Spinal cord (tissue), 10 donors: ENCODE data around the gene SAE1. TPM values are rescaled to one million over a fixed set of nuclear protein-coding genes. Genes with fewer than 3 reads are reported as not detected.

Experiments used
- DNase-seq, 6 donors: peaks; one replicate each; pipeline versions ENCODE4 v3.0.0 to v3.0.0-alpha.2; 2013 to 2015; ENCODE audit warnings: low spot score in 6 of 6, low read depth in 4 of 6
- H3K27ac ChIP-seq: one replicate; pipeline ENCODE4 v1.5.1; 2013; ENCODE audit warnings: low read depth, low read length, control low read depth
- H3K27me3 ChIP-seq: one replicate; pipeline ENCODE4 v1.6.1; 2013; ENCODE audit warnings: low read length; ENCODE audit not compliant: control insufficient read depth, insufficient read depth
- H3K36me3 ChIP-seq: one replicate; pipeline ENCODE4 v1.6.1; 2013; ENCODE audit warnings: low read length; ENCODE audit not compliant: control insufficient read depth, insufficient read depth
- H3K4me1 ChIP-seq: one replicate; pipeline ENCODE4 v1.6.1; 2013; ENCODE audit warnings: low read length; ENCODE audit not compliant: control insufficient read depth, insufficient read depth
- H3K4me3 ChIP-seq: one replicate; pipeline ENCODE4 v1.5.1; 2013; ENCODE audit warnings: low read depth, low read length, control low read depth
- H3K9me3 ChIP-seq: one replicate; pipeline ENCODE4 v1.6.1; 2013; ENCODE audit warnings: low read length; ENCODE audit not compliant: control insufficient read depth, insufficient read depth
- WGBS: methylation state at CpG from one replicate; pipeline ENCODE4 v1.1.5; 2013; ENCODE audit warnings: missing lambda C conversion rate; ENCODE audit not compliant: insufficient coverage; 5-methylcytosine and 5-hydroxymethylcytosine counted together
- polyA plus RNA-seq, 2 donors: library from polyadenylated mRNA; unstranded; fragments of 120-200 nt; gene quantifications; one replicate each; pipeline ENCODE4 v1.2.1, GENCODE V29; 2013; ENCODE audit not compliant: insufficient read length in 2 of 2
- small RNA-seq: library from RNA; depleted of rRNA; stranded (forward); fragments of <200 nt; gene quantifications from one replicate; pipeline ENCODE3, GENCODE V24; 2014; ENCODE audit warnings: low replicate concordance
- total RNA-seq, 2 donors: library from RNA; depleted of rRNA in 1 of 2; stranded (reverse); fragments of 120-200 nt in 1 of 2; fragments of >200 nt in 1 of 2; gene quantifications; one replicate each; pipeline versions ENCODE4 v1.2.3 to v1.2.4, GENCODE V29; 2013 to 2014
- donor health status: healthy.

The SAE1 gene
- total and polyA plus RNA-seq, 4 donors: 89.8 to 121 (median 106) TPM

DNA sequence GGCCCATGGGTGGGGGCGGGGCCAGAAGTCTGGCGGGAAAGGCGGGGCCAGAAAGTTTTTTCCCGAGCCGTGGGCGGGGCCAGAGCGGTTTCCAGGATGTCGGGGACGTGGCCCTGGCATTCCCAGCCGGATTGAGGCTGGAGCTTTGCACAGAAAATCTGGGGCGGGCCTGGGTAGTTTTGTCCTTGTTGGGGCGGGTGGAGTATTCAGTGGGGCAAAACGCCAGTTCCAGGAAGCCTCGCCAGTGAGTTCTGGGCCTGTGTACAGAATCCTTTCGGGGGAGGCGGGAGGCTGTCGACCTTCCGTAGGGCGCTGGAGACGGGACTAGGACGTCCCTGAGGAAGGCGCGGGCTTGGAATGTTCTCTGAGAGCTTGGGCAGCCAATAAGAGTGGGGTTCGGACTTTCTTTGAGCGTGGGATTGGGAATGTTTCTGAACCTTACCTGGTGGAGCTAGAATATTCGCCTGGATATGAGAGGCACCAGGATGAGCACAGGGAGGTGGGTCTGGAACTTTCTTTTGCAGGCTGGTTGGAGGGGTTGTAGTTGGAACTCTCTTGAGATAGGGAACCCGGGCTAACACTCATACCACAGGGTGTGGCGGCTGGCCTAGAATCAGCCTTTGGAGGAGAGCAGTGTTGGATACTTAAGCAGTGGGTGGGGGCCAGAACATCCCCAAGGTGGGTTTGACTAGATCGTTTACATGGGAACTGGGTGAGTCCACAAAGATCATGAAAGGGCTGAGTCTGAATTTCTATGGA, 127.0 kb downstream of the SAE1 start:
- no peak for DNase-seq
- WGBS: 3% methylated on average over 27 of the region's 29 CpGs
- Histone ChIP-seq H3K27ac (peak overlapping the region; percentile 98), H3K4me3 (peak overlapping the region; percentile 90), H3K4me1 (peaks cover 27% of the 10 kb centered on the region), H3K9me3 (no peaks in the 10 kb centered on the region), H3K27me3 (no peaks in the 10 kb centered on the region), H3K36me3 (peaks cover 38% of the 10 kb centered on the region)

DNA sequence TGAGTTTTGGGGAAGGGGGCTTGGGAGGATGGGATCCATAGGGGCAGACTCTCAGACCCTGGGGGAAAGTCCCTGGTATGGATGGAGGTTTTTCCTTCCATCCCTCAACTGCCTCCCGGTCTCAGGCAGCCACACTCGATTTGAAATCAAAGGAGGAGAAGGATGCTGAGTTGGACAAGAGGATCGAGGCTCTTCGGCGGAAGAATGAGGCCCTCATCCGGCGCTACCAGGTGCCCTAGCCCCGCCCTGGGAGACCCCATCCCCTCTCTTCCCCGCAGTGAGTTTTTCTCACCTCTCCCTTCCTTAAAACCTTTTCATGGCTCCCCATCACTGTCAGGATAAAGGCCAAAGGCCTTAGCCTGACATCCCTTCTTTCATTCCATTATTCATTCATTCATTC, 127.8 kb downstream of the SAE1 start:
- no CpG with 5 or more reads among the region's 9 CpGs for WGBS
- peaks cover 27% of the 10 kb centered on the region for H3K4me1 ChIP-seq
- peak overlapping the region; percentile 98 for H3K27ac ChIP-seq
- H3K36me3 ChIP-seq: peaks cover 44% of the 10 kb centered on the region
- no peak for DNase-seq
- no peak overlapping the region for H3K4me3 ChIP-seq
- no peaks in the 10 kb centered on the region for H3K27me3 ChIP-seq
- no peaks in the 10 kb centered on the region for H3K9me3 ChIP-seq

DNA sequence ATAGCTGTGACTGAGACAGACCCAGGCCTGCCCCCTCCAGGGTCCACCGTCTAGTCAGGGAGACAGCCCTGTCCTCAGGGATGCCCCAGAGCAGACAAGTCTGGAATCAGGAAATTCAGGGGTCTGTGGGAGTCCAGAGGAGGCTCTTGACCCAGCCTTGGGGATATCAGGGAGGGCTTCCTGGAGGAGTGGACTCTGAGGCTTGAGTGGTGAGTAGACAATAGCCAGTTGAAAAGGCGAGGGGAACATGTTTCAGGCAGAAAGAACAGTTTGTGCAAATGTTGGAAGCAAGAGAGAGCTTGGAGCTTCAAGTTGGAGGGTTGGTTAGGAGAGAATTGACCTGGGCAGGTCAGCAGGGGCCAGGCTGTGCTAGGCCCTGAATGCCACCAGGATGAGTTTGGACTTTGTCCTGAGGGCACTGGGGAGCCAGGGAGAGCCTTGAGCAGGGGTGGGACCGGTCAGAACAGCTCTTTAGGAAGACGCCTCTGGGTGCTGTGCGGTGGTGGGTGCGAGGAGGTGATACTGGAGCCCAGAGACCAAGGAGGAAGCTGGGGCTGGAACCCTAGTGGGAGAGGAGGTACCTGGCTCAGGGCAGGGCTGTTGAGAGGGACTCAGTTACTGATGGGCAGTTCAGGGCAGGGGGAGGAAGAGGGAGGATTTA, 128.4 kb downstream of the SAE1 start:
- Histone ChIP-seq H3K36me3 (peaks cover 46% of the 10 kb centered on the region), H3K4me1 (peaks cover 27% of the 10 kb centered on the region), H3K9me3 (no peaks in the 10 kb centered on the region), H3K27ac (no peak overlapping the region), H3K4me3 (no peak overlapping the region), H3K27me3 (no peaks in the 10 kb centered on the region)
- WGBS: 95% methylated on average over 6 of the region's 6 CpGs
- DNase-seq: no peak

Small RNA genes within 50 kb of the gene (small RNA-seq; reads per million reads assigned to genes)
- not detected for gene MIR3190

Other genes starting within 250 kb of the SAE1 start
- gene NPAS1, start 111.0 kb upstream of the SAE1 start, total RNA-seq: 1 to 10 TPM in 1 of 2 donors, under 1 TPM in 1; 0.69 to 1.0 TPM
- gene NPAS1, start 111.0 kb upstream of the SAE1 start, polyA plus RNA-seq: 1 to 10 TPM; 3.6 to 5.2 TPM
- 10 to 100 TPM in 1 of 2 donors, 1 to 10 TPM in 1; 9.5 to 33.1 TPM for gene TMEM160, start 82.2 kb upstream of the SAE1 start, total RNA-seq
- gene TMEM160, start 82.2 kb upstream of the SAE1 start, polyA plus RNA-seq: 10 to 100 TPM; 40.6 to 55.3 TPM
- gene ZC3H4, start 17.1 kb upstream of the SAE1 start, total RNA-seq: 10 to 100 TPM in 1 of 2 donors, 1 to 10 TPM in 1; 9.5 to 15.8 TPM
- gene ZC3H4, start 17.1 kb upstream of the SAE1 start, polyA plus RNA-seq: 10 to 100 TPM; 32.9 to 35.2 TPM
- 1 to 10 TPM; 2.8 to 5.3 TPM for gene BBC3, start 100.4 kb downstream of the SAE1 start, total RNA-seq
- 10 to 100 TPM; 13.3 to 15.2 TPM for gene BBC3, start 100.4 kb downstream of the SAE1 start, polyA plus RNA-seq
- gene CCDC9, start 125.7 kb downstream of the SAE1 start, total RNA-seq: 1 to 10 TPM; 4.3 to 9.7 TPM
- 10 to 100 TPM; 20.4 to 25.3 TPM for gene CCDC9, start 125.7 kb downstream of the SAE1 start, polyA plus RNA-seq
- 1 to 10 TPM; 1.6 to 9.6 TPM for gene INAFM1, start 144.1 kb downstream of the SAE1 start, total RNA-seq
- gene INAFM1, start 144.1 kb downstream of the SAE1 start, polyA plus RNA-seq: 10 to 100 TPM; 23.0 to 29.2 TPM
- gene C5AR1, start 179.0 kb downstream of the SAE1 start, total RNA-seq: 1 to 10 TPM; 2.0 to 4.8 TPM
- gene C5AR1, start 179.0 kb downstream of the SAE1 start, polyA plus RNA-seq: 1 to 10 TPM; 3.0 to 3.5 TPM
- gene C5AR2, start 201.3 kb downstream of the SAE1 start, total RNA-seq: 1 to 10 TPM in 1 of 2 donors, under 1 TPM in 1; 0.99 to 1.8 TPM
- gene C5AR2, start 201.3 kb downstream of the SAE1 start, polyA plus RNA-seq: under 1 TPM; 0.49 to 0.51 TPM
- 10 to 100 TPM in 1 of 2 donors, 1 to 10 TPM in 1; 7.1 to 11.1 TPM for gene DHX34, start 218.5 kb downstream of the SAE1 start, total RNA-seq
- 10 to 100 TPM; 17.9 to 18.9 TPM for gene DHX34, start 218.5 kb downstream of the SAE1 start, polyA plus RNA-seq